ENCODE measurements around the gene CYP4F22.

GRCh38 chr19:15507068-15508034 is 974 bp upstream of the CYP4F22 start:
- TF ChIP-seq CTCF (IDR thresholded peaks at IDR 0.05 in 2 of 3, conservative IDR thresholded peaks at IDR 0.05 in 1 of 3; ENCODE audit: borderline replicate concordance in 1 of 3, insufficient read depth in 1 of 3, low read depth in 2 of 3, low read length in 2 of 3) (no peak), SRF (IDR thresholded peaks at IDR 0.05; ENCODE audit: low read depth) (no peak), EZH2phosphoT487 (IDR thresholded peaks at IDR 0.05; ENCODE audit: borderline replicate concordance) (no peak), ZFX (IDR thresholded peaks at IDR 0.05) (no peak), JUND (IDR thresholded peaks at IDR 0.05) (no peak), FOSL1 (IDR thresholded peaks at IDR 0.05; ENCODE audit: low read depth) (no peak), RAD21 (IDR thresholded peaks at IDR 0.05; ENCODE audit: low read depth) (no peak), POLR2A (IDR thresholded peaks at IDR 0.05; ENCODE audit: borderline replicate concordance, extremely low read depth, insufficient read depth, insufficient read length) (no peak), ZNF274 (IDR thresholded peaks at IDR 0.05; ENCODE audit: low read depth, low read length) (no peak), SIN3A (IDR thresholded peaks at IDR 0.05; ENCODE audit: low read depth) (no peak), YY1 (IDR thresholded peaks at IDR 0.05; ENCODE audit: extremely low read depth, insufficient replicate concordance, low read depth, low read length) (no peak), EZH2 (IDR thresholded peaks at IDR 0.05) (no peak), MAX (IDR thresholded peaks at IDR 0.05) (no peak)
- TF ChIP-seq, protein P1, sequence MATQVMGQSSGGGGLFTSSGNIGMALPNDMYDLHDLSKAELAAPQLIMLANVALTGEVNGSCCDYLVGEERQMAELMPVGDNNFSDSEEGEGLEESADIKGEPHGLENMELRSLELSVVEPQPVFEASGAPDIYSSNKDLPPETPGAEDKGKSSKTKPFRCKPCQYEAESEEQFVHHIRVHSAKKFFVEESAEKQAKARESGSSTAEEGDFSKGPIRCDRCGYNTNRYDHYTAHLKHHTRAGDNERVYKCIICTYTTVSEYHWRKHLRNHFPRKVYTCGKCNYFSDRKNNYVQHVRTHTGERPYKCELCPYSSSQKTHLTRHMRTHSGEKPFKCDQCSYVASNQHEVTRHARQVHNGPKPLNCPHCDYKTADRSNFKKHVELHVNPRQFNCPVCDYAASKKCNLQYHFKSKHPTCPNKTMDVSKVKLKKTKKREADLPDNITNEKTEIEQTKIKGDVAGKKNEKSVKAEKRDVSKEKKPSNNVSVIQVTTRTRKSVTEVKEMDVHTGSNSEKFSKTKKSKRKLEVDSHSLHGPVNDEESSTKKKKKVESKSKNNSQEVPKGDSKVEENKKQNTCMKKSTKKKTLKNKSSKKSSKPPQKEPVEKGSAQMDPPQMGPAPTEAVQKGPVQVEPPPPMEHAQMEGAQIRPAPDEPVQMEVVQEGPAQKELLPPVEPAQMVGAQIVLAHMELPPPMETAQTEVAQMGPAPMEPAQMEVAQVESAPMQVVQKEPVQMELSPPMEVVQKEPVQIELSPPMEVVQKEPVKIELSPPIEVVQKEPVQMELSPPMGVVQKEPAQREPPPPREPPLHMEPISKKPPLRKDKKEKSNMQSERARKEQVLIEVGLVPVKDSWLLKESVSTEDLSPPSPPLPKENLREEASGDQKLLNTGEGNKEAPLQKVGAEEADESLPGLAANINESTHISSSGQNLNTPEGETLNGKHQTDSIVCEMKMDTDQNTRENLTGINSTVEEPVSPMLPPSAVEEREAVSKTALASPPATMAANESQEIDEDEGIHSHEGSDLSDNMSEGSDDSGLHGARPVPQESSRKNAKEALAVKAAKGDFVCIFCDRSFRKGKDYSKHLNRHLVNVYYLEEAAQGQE (IDR thresholded peaks at IDR 0.05; ENCODE audit: low read depth) = no peak

Data from HCT116 (cell line).